Measurements from ENCODE around the gene NPAS2.

The NPAS2 gene

GRCh38 chr2:100819370-100820272, at the start of gene NPAS2:
TSS of gene NPAS2 (plus strand) at chr2:100820139. CDS start at chr2:100904755, 84,616 bp downstream.
- no peak for DNase-seq

- no peak for DNase-seq
Observed at GRCh38 chr2:100771125-100771524, 48.8 kb upstream of the NPAS2 start.

GRCh38 chr2:100773538-100773937, 46.4 kb upstream of the NPAS2 start:
- no peak for DNase-seq

- DNase-seq, result no peak
Observed at GRCh38 chr2:100776445-100776844, 43.5 kb upstream of the NPAS2 start.

- no peak for DNase-seq
Observed at GRCh38 chr2:100778637-100779450, 41.1 kb upstream of the NPAS2 start.

- no peak for DNase-seq
Observed at GRCh38 chr2:100779908-100780202, 40.1 kb upstream of the NPAS2 start.

- no peak for DNase-seq
Observed at GRCh38 chr2:100780203-100781008, 39.5 kb upstream of the NPAS2 start.

GRCh38 chr2:100781009-100781325, 39.0 kb upstream of the NPAS2 start:
- DNase-seq, result no peak

GRCh38 chr2:100781523-100782379, 38.2 kb upstream of the NPAS2 start:
- no peak for DNase-seq

- no peak for DNase-seq
Observed at GRCh38 chr2:100782380-100782878, 37.5 kb upstream of the NPAS2 start.

GRCh38 chr2:100783987-100784386, 36.0 kb upstream of the NPAS2 start:
- no peak for DNase-seq

- no peak for DNase-seq
Observed at GRCh38 chr2:100784681-100785080, 35.3 kb upstream of the NPAS2 start.

- DNase-seq, result no peak
Observed at GRCh38 chr2:100785626-100786296, 34.2 kb upstream of the NPAS2 start.

- no peak for DNase-seq
Observed at GRCh38 chr2:100786297-100786658, 33.7 kb upstream of the NPAS2 start.

- no peak for DNase-seq
Observed at GRCh38 chr2:100786985-100787384, 33.0 kb upstream of the NPAS2 start.

- no peak for DNase-seq
Observed at GRCh38 chr2:100789361-100789760, 30.6 kb upstream of the NPAS2 start.

GRCh38 chr2:100791294-100791935, 28.5 kb upstream of the NPAS2 start:
- no peak for DNase-seq

GRCh38 chr2:100791936-100792308, 28.0 kb upstream of the NPAS2 start:
- DNase-seq, result no peak

- DNase-seq, result no peak
Observed at GRCh38 chr2:100793220-100793619, 26.7 kb upstream of the NPAS2 start.

- DNase-seq, result no peak
Observed at GRCh38 chr2:100793982-100794381, 26.0 kb upstream of the NPAS2 start.

- no peak for DNase-seq
Observed at GRCh38 chr2:100796499-100797100, 23.3 kb upstream of the NPAS2 start.

All from NCI-H748 treated with DMSO at 0.1 percent for 48 hours (cell line).